ENCODE data around the gene NEURL2. TPM values are rescaled to one million over a fixed set of nuclear protein-coding genes. Genes with fewer than 3 reads are reported as not detected.

Gene NEURL2
- total RNA-seq, 1 experiment from 2014 or later, result 3.3 TPM

DNA sequence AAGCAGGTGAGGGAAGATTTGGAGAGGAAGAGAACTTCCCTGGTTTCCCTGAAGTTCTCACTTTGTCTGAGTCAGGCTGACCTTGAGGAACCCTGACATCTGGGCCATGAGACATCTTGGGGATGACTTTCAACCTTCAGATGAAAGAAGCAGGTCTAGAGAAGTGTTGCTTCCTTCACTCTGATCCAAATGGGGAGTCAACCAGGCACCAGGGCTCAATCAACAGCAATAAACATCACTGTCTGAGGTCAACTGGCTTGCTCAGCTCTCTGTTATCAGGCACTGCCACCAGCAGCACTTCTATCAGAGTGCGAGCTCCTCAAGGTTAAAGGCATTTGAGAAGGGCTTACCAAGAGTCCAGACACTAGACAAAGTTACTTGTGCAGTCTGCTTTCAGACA is 40.1 kb downstream of the NEURL2 start:
- Histone ChIP-seq H3K27me3 (replicated peaks; ENCODE audit: insufficient read depth, low read depth, low read length, poor library complexity) (no peaks in the 10 kb centered on the region), H3K4me3 (ENCODE audit: low read depth, low read length, poor library complexity, severe bottlenecking) (no peak overlapping the region), H3K4me1 (ENCODE audit: insufficient read depth, low read length, poor library complexity, severe bottlenecking) (peaks cover under 1% of the 10 kb centered on the region), H3K27ac (ENCODE audit: low read depth, low read length, poor library complexity, severe bottlenecking) (no peak overlapping the region), H3K36me3 (ENCODE audit: insufficient read depth, low read length, poor library complexity, severe bottlenecking) (peaks cover 6% of the 10 kb centered on the region), H3K9me3 (ENCODE audit: low read depth, low read length, poor library complexity, severe bottlenecking) (no peaks in the 10 kb centered on the region)
- TF ChIP-seq, protein P1, sequence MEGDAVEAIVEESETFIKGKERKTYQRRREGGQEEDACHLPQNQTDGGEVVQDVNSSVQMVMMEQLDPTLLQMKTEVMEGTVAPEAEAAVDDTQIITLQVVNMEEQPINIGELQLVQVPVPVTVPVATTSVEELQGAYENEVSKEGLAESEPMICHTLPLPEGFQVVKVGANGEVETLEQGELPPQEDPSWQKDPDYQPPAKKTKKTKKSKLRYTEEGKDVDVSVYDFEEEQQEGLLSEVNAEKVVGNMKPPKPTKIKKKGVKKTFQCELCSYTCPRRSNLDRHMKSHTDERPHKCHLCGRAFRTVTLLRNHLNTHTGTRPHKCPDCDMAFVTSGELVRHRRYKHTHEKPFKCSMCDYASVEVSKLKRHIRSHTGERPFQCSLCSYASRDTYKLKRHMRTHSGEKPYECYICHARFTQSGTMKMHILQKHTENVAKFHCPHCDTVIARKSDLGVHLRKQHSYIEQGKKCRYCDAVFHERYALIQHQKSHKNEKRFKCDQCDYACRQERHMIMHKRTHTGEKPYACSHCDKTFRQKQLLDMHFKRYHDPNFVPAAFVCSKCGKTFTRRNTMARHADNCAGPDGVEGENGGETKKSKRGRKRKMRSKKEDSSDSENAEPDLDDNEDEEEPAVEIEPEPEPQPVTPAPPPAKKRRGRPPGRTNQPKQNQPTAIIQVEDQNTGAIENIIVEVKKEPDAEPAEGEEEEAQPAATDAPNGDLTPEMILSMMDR (conservative IDR thresholded peaks at IDR 0.05; ENCODE audit: low read depth, low read length), result no peak
- no peak for TF ChIP-seq EZH2 (IDR thresholded peaks at IDR 0.05; ENCODE audit: borderline replicate concordance, low read depth, low read length, poor library complexity, severe bottlenecking)
- POLR2A ChIA-PET (ENCODE audit: low non-redundant PET), result no interaction called here
- DNase-seq (ENCODE audit: low spot score), result no peak
- intact Hi-C loops (cut with micrococcal nuclease; ENCODE audit: unreplicated experiment), result no loop called here
- no TSS peak for BruUV-seq (replicated peaks)
- CTCF ChIA-PET, result no interaction called here

DNA sequence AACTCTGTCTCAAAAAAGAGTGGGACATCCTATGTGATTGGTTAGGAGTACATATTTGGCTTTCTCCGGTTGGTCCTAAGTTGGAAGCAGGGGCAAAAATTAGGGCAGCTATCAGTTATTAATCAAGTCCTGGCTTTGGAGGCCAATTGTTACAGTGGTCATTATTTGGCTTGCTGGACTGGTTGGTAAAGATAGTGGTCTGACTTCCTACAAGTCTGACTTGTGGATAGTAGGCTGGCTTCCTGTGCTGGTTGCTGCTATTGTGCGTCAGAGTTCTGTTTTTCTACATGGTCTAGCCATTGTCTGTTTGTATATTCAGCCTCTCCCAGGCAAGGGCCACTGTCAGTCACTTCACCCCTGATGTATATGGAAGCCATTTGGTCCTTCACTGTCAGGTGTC is 40.8 kb downstream of the NEURL2 start:
- peaks cover 6% of the 10 kb centered on the region for H3K36me3 ChIP-seq (ENCODE audit: insufficient read depth, low read length, poor library complexity, severe bottlenecking)
- DNase-seq (ENCODE audit: low spot score), result no peak
- no peak overlapping the region for H3K4me3 ChIP-seq (ENCODE audit: low read depth, low read length, poor library complexity, severe bottlenecking)
- H3K4me1 ChIP-seq (ENCODE audit: insufficient read depth, low read length, poor library complexity, severe bottlenecking), result no peaks in the 10 kb centered on the region
- intact Hi-C loops (cut with micrococcal nuclease; ENCODE audit: unreplicated experiment), result no loop called here
- CTCF ChIA-PET, result no interaction called here
- no peak overlapping the region for H3K27ac ChIP-seq (ENCODE audit: low read depth, low read length, poor library complexity, severe bottlenecking)
- BruUV-seq (replicated peaks), result no TSS peak
- H3K9me3 ChIP-seq (ENCODE audit: low read depth, low read length, poor library complexity, severe bottlenecking), result no peaks in the 10 kb centered on the region
- POLR2A ChIA-PET (ENCODE audit: low non-redundant PET), result no interaction called here
- no peak for TF ChIP-seq EZH2 (IDR thresholded peaks at IDR 0.05; ENCODE audit: borderline replicate concordance, low read depth, low read length, poor library complexity, severe bottlenecking)
- TF ChIP-seq, protein P1 (conservative IDR thresholded peaks at IDR 0.05; ENCODE audit: low read depth, low read length), result no peak
- H3K27me3 ChIP-seq (replicated peaks; ENCODE audit: insufficient read depth, low read depth, low read length, poor library complexity), result no peaks in the 10 kb centered on the region

DNA sequence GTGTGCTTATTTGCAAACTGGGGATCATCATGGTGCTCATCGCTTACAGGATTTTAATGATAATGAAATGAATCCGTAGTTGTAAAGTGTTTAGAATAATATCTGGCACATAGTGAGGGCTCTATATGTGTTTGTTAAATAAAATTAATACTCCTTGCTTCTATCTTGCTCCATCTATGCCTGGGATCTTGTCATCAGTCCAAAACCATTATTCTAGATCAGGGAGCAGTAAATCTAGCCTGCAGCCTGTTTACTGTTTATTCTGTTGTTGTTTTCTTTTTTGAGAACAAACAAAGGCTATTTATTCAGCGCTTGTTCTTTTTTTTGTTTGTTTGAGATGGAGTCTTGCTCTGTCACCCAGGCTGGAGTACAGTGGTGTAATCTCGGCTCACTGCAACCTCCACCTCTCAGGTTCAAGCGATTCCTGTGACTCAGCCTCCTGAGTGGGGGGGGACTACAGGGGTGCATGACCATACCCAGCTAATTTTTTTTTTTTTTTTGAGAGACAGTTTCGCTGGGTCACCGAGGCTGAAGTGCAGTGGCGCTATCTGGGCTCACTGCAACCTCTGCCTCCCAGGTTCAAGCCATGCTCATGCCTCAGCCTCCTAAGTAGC is 41.9 kb downstream of the NEURL2 start:
- ChIA-PET CTCF (no interaction called here), POLR2A (ENCODE audit: low non-redundant PET) (interaction anchor here (0.6 to 0.7 kb wide), 2 partner anchors 9 to 234 kb away, joined by 3 to 5 read pairs; no protein-coding TSS in a partner anchor)
- H3K27me3 ChIP-seq (replicated peaks; ENCODE audit: insufficient read depth, low read depth, low read length, poor library complexity), result no peaks in the 10 kb centered on the region
- no peak for TF ChIP-seq EZH2 (IDR thresholded peaks at IDR 0.05; ENCODE audit: borderline replicate concordance, low read depth, low read length, poor library complexity, severe bottlenecking)
- TF ChIP-seq, protein P1 (conservative IDR thresholded peaks at IDR 0.05; ENCODE audit: low read depth, low read length), result no peak
- DNase-seq (ENCODE audit: low spot score), result no peak
- no peak overlapping the region for H3K4me3 ChIP-seq (ENCODE audit: low read depth, low read length, poor library complexity, severe bottlenecking)
- intact Hi-C loops (cut with micrococcal nuclease; ENCODE audit: unreplicated experiment), result no loop called here
- no TSS peak for BruUV-seq (replicated peaks)
- no peaks in the 10 kb centered on the region for H3K9me3 ChIP-seq (ENCODE audit: low read depth, low read length, poor library complexity, severe bottlenecking)
- peaks cover 7% of the 10 kb centered on the region for H3K36me3 ChIP-seq (ENCODE audit: insufficient read depth, low read length, poor library complexity, severe bottlenecking)
- H3K4me1 ChIP-seq (ENCODE audit: insufficient read depth, low read length, poor library complexity, severe bottlenecking), result no peaks in the 10 kb centered on the region
- H3K27ac ChIP-seq (ENCODE audit: low read depth, low read length, poor library complexity, severe bottlenecking), result no peak overlapping the region

All from A673 (cell line).